Nephron (organoid): ENCODE results near the gene PTGES2.
A peak's percentile ranks its signal among the peaks of the same experiment; 100 is the strongest.

Experiments
- H3K27ac Mint-ChIP-seq, 3 experiments: 2 replicates each; pipeline ENCODE4 v1.8.0; 2020; ENCODE audit warnings: mixed read lengths in 3 of 3, mild to moderate bottlenecking in 2 of 3, moderate library complexity in 1 of 3
- H3K27me3 Mint-ChIP-seq: 2 replicates; pipeline ENCODE4 v1.8.0; 2021; ENCODE audit warnings: low read depth, mild to moderate bottlenecking, moderate library complexity, mixed read lengths
- H3K36me3 Mint-ChIP-seq: 2 replicates; pipeline ENCODE4 v1.8.0; 2020; ENCODE audit warnings: low read depth, mixed read lengths
- H3K4me1 Mint-ChIP-seq: 2 replicates; pipeline ENCODE4 v1.8.0; 2020; ENCODE audit warnings: mixed read lengths
- H3K4me3 Mint-ChIP-seq, 3 experiments: 2 replicates each; pipeline ENCODE4 v1.8.0; 2020; ENCODE audit warnings: mild to moderate bottlenecking in 3 of 3, mixed read lengths in 3 of 3, moderate library complexity in 2 of 3
- H3K9me3 Mint-ChIP-seq: 2 replicates; pipeline ENCODE4 v1.8.0; 2020; ENCODE audit warnings: mixed read lengths
- TF ChIP-seq, protein P1 (sequence below), 3 experiments: fragments of 200-600 bp; sonication (generic); IDR thresholded peaks; one replicate each; pipeline ENCODE4 v1.5.0; 2021; ENCODE audit warnings: antibody characterized with exemption in 3 of 3; ENCODE audit not compliant: unreplicated experiment in 3 of 3

The PTGES2 gene

DNA sequence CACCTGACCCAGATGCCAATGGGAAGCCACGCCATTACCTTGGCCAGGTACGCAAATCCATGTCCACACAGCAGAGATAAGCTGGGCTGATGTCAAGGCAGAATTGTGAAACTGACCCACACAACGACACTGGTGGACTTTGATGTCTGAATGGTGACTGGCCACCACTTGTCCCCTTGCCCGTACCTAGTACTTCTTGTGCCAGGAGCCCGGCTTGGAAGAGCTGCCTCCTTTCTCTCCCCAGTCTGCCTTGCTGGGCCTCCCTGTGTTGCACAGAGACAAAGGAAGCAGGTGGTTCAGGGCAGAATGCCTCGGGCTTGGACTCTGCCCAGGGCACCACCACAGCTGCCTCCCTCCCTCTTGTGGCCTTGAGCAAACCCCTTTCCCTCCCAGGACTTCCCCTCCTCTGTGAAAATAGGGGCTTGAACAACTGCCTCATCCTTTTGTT is 23.3 kb downstream of the PTGES2 start:
- Mint-ChIP-seq H3K36me3 (peaks cover 33% of the 10 kb centered on the region), H3K4me3 (peak overlapping the region in 2 of 3 experiments; percentile 34 to 52), H3K9me3 (no peaks in the 10 kb centered on the region), H3K27ac (peak overlapping the region; percentile 61 to 87 (median 86)), H3K27me3 (no peaks in the 10 kb centered on the region), H3K4me1 (peaks cover 66% of the 10 kb centered on the region)
- TF ChIP-seq, protein P1, sequence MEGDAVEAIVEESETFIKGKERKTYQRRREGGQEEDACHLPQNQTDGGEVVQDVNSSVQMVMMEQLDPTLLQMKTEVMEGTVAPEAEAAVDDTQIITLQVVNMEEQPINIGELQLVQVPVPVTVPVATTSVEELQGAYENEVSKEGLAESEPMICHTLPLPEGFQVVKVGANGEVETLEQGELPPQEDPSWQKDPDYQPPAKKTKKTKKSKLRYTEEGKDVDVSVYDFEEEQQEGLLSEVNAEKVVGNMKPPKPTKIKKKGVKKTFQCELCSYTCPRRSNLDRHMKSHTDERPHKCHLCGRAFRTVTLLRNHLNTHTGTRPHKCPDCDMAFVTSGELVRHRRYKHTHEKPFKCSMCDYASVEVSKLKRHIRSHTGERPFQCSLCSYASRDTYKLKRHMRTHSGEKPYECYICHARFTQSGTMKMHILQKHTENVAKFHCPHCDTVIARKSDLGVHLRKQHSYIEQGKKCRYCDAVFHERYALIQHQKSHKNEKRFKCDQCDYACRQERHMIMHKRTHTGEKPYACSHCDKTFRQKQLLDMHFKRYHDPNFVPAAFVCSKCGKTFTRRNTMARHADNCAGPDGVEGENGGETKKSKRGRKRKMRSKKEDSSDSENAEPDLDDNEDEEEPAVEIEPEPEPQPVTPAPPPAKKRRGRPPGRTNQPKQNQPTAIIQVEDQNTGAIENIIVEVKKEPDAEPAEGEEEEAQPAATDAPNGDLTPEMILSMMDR (IDR thresholded peaks at IDR 0.05; ENCODE audit: unreplicated experiment in 3 of 3) = no peak

DNA sequence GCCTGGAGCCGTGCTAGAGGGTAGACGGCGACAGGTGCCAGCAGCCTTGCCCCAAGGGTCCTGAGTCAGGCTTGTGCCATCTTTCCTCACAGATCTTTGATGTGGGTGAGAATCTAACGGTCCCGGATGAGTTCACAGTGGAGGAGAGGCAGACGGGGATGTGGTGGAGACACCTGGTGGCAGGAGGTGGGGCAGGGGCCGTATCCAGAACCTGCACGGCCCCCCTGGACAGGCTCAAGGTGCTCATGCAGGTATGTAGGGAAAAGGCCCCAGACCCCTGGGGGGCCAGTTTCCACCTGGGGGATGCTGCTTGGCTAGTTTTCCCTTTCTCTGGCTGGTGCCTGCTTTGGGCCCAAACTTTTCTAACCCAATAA is 24.0 kb downstream of the PTGES2 start:
- no peaks in the 10 kb centered on the region for H3K27me3 Mint-ChIP-seq
- no peaks in the 10 kb centered on the region for H3K9me3 Mint-ChIP-seq
- TF ChIP-seq, protein P1 (IDR thresholded peaks at IDR 0.05; ENCODE audit: unreplicated experiment in 3 of 3) = peak; percentile 24 to 33 (median 25)
- H3K4me1 Mint-ChIP-seq = peaks cover 67% of the 10 kb centered on the region
- no peak overlapping the region for H3K4me3 Mint-ChIP-seq
- H3K27ac Mint-ChIP-seq = peak overlapping the region in 1 of 3 experiments; percentile 86
- H3K36me3 Mint-ChIP-seq = peaks cover 33% of the 10 kb centered on the region

DNA sequence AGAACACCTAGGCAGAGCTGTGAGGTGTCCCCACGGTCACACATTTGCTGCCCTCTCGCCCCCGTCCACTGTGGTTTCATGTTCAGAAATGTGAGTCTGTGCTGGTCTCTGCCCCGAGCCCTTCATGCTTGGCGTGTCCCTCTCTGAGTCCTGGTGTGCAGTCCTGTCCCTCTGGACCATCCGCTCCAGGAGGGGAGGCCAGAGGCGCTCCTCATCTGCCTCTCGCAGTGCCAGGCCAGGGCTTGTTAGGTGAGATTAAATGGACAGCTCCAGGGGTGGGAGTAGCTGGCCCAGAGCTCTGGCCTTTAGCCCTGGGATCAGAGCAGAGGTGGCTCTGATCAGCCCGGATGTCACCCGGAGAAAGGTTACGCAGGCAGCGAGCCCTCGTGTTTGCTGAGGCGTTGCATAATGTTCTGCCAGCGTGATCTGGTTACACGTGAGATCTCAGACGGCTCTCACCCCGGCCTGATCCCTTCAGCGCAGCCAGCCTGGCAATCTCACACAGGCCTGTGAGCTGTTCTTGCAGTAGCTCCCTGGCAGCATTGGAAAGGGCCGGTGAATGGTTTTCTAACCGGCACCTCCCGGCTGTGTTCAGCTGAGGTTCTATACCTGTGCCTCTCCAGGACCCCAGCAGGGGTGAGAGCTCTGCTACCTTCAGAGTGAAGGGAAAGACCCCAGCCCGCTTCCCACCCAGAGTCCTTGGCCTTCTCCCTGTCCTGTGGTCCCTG is 24.5 kb downstream of the PTGES2 start:
- peak overlapping the region; percentile 6 to 86 (median 55) for H3K27ac Mint-ChIP-seq
- peaks cover 71% of the 10 kb centered on the region for H3K4me1 Mint-ChIP-seq
- H3K9me3 Mint-ChIP-seq = no peaks in the 10 kb centered on the region
- TF ChIP-seq, protein P1 (IDR thresholded peaks at IDR 0.05; ENCODE audit: unreplicated experiment in 3 of 3) = no peak
- no peaks in the 10 kb centered on the region for H3K27me3 Mint-ChIP-seq
- H3K36me3 Mint-ChIP-seq = peaks cover 31% of the 10 kb centered on the region
- H3K4me3 Mint-ChIP-seq = peak overlapping the region; percentile 46 to 71 (median 52)

DNA sequence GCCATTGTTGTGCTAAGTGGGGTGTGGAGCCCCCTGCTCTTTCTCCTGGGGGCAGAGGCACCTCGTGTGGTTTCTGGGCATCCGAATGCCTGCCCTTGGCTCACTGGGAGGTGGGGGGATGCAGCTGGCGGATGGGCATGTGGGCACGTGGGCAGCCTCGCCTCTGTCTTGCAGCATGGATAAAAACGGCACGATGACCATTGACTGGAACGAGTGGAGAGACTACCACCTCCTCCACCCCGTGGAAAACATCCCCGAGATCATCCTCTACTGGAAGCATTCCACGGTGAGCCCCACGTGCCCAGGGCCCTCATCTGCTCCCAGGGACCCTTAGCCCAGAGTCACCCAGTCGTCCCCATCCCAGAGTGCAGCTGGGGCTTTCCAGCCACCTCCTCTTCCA is 25.3 kb downstream of the PTGES2 start:
- Mint-ChIP-seq H3K27me3 (no peaks in the 10 kb centered on the region), H3K4me1 (peaks cover 68% of the 10 kb centered on the region), H3K4me3 (peak overlapping the region in 1 of 3 experiments; percentile 71), H3K9me3 (no peaks in the 10 kb centered on the region), H3K36me3 (peaks cover 25% of the 10 kb centered on the region), H3K27ac (peak overlapping the region; percentile 6 to 86 (median 22))
- TF ChIP-seq, protein P1 (IDR thresholded peaks at IDR 0.05; ENCODE audit: unreplicated experiment in 3 of 3) = no peak

DNA sequence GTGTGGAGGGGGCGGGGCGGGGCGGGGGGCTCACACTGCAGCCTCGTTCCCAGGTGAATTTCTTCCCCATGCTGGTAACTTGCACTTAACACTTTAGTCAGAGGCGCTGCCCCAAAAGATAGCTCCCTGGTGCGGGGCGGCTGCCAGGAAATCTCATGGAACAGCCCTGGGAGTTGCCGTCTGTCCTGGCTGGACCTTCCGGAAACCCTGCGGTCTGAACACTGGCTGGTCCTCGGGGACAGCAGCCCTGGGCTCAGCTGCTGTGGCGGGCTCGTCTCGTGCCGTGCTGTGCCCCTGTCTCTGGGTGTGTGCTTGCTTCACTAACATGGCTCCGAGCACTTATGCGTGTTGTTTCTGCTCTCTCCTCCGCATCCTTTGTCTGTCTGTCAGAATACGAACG is 25.8 kb downstream of the PTGES2 start:
- H3K36me3 Mint-ChIP-seq = peaks cover 25% of the 10 kb centered on the region
- no peaks in the 10 kb centered on the region for H3K9me3 Mint-ChIP-seq

More for the DNA sequence above, 25.8 kb downstream of the PTGES2 start:
- Mint-ChIP-seq H3K27ac (peak overlapping the region in 2 of 3 experiments; percentile 22 to 86), H3K4me1 (peaks cover 72% of the 10 kb centered on the region), H3K27me3 (no peaks in the 10 kb centered on the region), H3K4me3 (peak overlapping the region in 2 of 3 experiments; percentile 15 to 71)
- TF ChIP-seq, protein P1 (IDR thresholded peaks at IDR 0.05; ENCODE audit: unreplicated experiment in 3 of 3) = no peak
